Activated CD8-positive, alpha-beta T cell treated with anti-CD3 and anti-CD28 coated beads for 36 hours (primary cell): Measurements from ENCODE around the gene KCNK4. TPM values are rescaled to one million over a fixed set of nuclear protein-coding genes. Genes with fewer than 3 reads are reported as not detected.

Experiments used
- ATAC-seq: fragments of 200-7000 bp; cut with Tn5 transposase; one replicate; pipeline ENCODE4 v1.10.0; 2021; ENCODE audit warnings: mild to moderate bottlenecking, moderate library complexity
- CTCF ChIA-PET: fragments of 350-600 bp; sonication (Branson Sonifier 250); formaldehyde crosslinking; loops from one replicate; lab custom pipeline; 2021; ENCODE audit warnings: antibody characterized with exemption; lab: Charles Lee
- POLR2A ChIA-PET: fragments of 350-600 bp; sonication (Branson Sonifier 250); formaldehyde crosslinking; loops from one replicate; lab custom pipeline; 2021; ENCODE audit warnings: antibody characterized with exemption; lab: Charles Lee
- DNase-seq: peaks from one replicate; pipeline ENCODE4 v3.0.0-alpha.2; 2020
- H3K27ac Mint-ChIP-seq: one replicate; pipeline ENCODE4 v1.8.0; 2021; ENCODE audit warnings: mild to moderate bottlenecking, mixed read lengths
- H3K27me3 Mint-ChIP-seq: one replicate; pipeline ENCODE4 v1.8.0; 2021; ENCODE audit warnings: mixed read lengths
- H3K36me3 Mint-ChIP-seq: one replicate; pipeline ENCODE4 v1.8.0; 2021; ENCODE audit warnings: low read depth, mixed read lengths
- H3K4me1 Mint-ChIP-seq: one replicate; pipeline ENCODE4 v1.8.0; 2021; ENCODE audit warnings: low read depth, mixed read lengths
- H3K4me3 Mint-ChIP-seq: one replicate; pipeline ENCODE4 v1.8.0; 2021; ENCODE audit warnings: mild to moderate bottlenecking, moderate library complexity, mixed read lengths
- H3K9me3 Mint-ChIP-seq: one replicate; pipeline ENCODE4 v1.8.0; 2021; ENCODE audit warnings: mixed read lengths
- intact Hi-C: fragments of 100-400 bp; cut with micrococcal nuclease; formaldehyde crosslinking; loops from one replicate; pipeline ENCODE4 v1.10.0; 2022
- total RNA-seq, 2 experiments: library from RNA; stranded (reverse); gene quantifications; one replicate each; pipeline ENCODE4 v1.2.3, GENCODE V29; 2021
- TF ChIP-seq, protein P1 (sequence below): fragments of 200-600 bp; IDR thresholded peaks from one replicate; pipeline ENCODE4 v1.8.0; 2022; ENCODE audit warnings: antibody characterized with exemption, mild to moderate bottlenecking

Gene KCNK4
- total RNA-seq, 2 experiments from 2014 or later, result 0.23 TPM; not detected in 1

DNA sequence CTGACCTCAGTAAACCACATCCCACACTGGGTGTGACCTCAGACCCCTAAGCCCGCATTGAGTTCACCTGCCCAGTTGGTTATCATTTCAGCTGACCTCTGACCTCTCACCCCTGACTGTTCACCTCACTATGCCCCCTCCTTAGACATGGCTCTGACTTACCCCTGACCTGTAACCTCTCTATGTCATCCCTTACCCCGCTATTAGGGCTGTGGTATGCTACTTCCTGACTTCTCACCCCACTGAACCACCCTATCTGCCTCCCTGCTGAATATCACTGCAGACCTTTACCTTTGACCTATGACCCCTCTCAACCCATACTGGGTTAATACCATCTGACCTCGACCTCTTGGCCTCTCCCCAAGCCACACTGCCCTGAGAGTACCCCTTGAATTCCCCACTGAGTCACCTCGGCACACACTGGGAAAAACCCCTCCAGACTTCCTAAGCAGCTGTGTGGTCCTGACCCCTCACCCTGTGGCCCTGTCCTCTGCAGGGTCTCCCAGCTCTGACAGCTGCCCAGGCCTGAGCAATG lies 31.5 kb upstream of the KCNK4 start:
- ChIA-PET CTCF (interaction anchor here (1.6 kb wide), 1 partner anchor 24 kb away, joined by 3 read pairs; the partner anchor contains the start of gene BAD), POLR2A (interaction anchor here (0.6 to 2.7 kb wide), 3 partner anchors 9 to 74 kb away, joined by 4 to 14 read pairs (median 6); partner anchors contain the start of gene STIP1)
- no peaks in the 10 kb centered on the region for H3K27me3 Mint-ChIP-seq
- intact Hi-C loops, result no loop called here
- peak; percentile 40 for ATAC-seq
- DNase-seq, result no peak
- TF ChIP-seq, protein P1, sequence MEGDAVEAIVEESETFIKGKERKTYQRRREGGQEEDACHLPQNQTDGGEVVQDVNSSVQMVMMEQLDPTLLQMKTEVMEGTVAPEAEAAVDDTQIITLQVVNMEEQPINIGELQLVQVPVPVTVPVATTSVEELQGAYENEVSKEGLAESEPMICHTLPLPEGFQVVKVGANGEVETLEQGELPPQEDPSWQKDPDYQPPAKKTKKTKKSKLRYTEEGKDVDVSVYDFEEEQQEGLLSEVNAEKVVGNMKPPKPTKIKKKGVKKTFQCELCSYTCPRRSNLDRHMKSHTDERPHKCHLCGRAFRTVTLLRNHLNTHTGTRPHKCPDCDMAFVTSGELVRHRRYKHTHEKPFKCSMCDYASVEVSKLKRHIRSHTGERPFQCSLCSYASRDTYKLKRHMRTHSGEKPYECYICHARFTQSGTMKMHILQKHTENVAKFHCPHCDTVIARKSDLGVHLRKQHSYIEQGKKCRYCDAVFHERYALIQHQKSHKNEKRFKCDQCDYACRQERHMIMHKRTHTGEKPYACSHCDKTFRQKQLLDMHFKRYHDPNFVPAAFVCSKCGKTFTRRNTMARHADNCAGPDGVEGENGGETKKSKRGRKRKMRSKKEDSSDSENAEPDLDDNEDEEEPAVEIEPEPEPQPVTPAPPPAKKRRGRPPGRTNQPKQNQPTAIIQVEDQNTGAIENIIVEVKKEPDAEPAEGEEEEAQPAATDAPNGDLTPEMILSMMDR, result no peak
- peaks cover 14% of the 10 kb centered on the region for H3K36me3 Mint-ChIP-seq
- H3K9me3 Mint-ChIP-seq, result no peaks in the 10 kb centered on the region
- peak overlapping the region; percentile 32 for H3K27ac Mint-ChIP-seq
- peaks cover 12% of the 10 kb centered on the region for H3K4me1 Mint-ChIP-seq
- no peak overlapping the region for H3K4me3 Mint-ChIP-seq

DNA sequence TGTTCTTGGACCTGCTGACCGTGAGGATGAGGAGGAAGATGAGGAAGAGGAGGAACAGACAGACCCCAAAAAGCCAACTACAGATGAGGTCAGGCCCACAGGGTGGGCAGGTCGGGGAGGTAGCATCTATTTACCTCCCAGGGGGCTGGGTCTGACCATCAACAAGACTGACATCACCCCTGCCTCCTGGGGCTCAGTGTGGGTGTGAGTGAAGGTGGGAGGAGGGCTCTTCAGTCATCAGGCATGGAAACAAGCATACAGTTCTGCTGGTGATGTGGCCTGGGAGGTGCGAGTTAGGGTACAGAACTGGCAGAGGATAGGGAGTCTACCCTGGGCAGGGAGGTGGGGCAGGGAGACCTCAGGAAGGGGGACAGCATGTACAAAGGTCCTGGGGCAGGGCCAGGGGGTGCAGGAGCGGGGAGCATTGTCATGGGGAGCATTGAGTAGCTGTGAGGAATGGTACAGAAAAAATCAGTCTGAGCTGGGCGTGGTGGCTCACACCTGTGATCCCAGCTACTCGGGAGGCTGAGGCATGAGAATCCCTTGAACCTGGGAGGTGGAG lies 30.9 kb upstream of the KCNK4 start:
- H3K9me3 Mint-ChIP-seq, result no peaks in the 10 kb centered on the region
- no peaks in the 10 kb centered on the region for H3K27me3 Mint-ChIP-seq
- H3K4me1 Mint-ChIP-seq, result peaks cover 12% of the 10 kb centered on the region
- peak overlapping the region; percentile 32 for H3K27ac Mint-ChIP-seq
- ChIA-PET POLR2A (interaction anchor here (2.1 to 2.7 kb wide), 2 partner anchors 8 to 17 kb away, joined by 6 to 14 read pairs; no protein-coding TSS in a partner anchor), CTCF (interaction anchor here (1.8 kb wide), 1 partner anchor 9 kb away, joined by 8 read pairs; the partner anchor contains the start of gene PLCB3)
- intact Hi-C loops, result no loop called here
- no peak overlapping the region for H3K4me3 Mint-ChIP-seq
- no peak for DNase-seq
- ATAC-seq, result peak; percentile 37
- TF ChIP-seq, protein P1, result no peak
- H3K36me3 Mint-ChIP-seq, result peaks cover 14% of the 10 kb centered on the region

DNA sequence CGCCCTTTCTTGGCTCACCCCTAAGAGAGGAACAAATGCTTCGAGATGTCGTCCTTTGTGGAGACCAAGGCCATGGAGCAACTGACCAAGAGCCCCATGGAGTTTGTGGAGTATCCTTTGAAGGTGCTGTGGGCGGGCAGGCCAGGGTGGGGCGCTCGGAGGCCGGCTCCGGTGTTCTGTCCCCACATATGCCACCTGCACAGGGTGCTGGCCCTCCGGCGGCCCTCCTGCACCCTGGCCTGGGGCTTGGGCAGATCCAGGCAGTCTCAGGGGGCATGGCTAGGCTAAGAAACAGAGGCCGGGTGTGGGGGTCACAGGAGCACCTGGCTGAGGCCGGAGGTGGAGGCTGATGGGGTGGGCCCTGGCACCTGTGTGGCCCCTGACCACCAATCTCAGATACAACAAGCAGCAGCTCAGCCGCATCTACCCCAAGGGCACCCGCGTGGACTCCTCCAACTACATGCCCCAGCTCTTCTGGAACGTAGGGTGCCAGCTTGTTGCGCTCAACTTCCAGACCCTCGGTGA lies 29.5 kb upstream of the KCNK4 start:
- TF ChIP-seq, protein P1, result no peak
- Mint-ChIP-seq H3K4me3 (no peak overlapping the region), H3K36me3 (peaks cover 12% of the 10 kb centered on the region), H3K27me3 (no peaks in the 10 kb centered on the region), H3K9me3 (no peaks in the 10 kb centered on the region), H3K27ac (no peak overlapping the region), H3K4me1 (peaks cover 12% of the 10 kb centered on the region)
- ChIA-PET POLR2A (interaction anchor here (0.9 to 2.1 kb wide), 2 partner anchors 9 to 18 kb away, joined by 5 to 6 read pairs; no protein-coding TSS in a partner anchor), CTCF (interaction anchor here (1.8 kb wide), 1 partner anchor 10 kb away, joined by 8 read pairs; the partner anchor contains the start of gene PLCB3)
- DNase-seq, result no peak
- intact Hi-C loops, result no loop called here
- ATAC-seq, result no peak

DNA sequence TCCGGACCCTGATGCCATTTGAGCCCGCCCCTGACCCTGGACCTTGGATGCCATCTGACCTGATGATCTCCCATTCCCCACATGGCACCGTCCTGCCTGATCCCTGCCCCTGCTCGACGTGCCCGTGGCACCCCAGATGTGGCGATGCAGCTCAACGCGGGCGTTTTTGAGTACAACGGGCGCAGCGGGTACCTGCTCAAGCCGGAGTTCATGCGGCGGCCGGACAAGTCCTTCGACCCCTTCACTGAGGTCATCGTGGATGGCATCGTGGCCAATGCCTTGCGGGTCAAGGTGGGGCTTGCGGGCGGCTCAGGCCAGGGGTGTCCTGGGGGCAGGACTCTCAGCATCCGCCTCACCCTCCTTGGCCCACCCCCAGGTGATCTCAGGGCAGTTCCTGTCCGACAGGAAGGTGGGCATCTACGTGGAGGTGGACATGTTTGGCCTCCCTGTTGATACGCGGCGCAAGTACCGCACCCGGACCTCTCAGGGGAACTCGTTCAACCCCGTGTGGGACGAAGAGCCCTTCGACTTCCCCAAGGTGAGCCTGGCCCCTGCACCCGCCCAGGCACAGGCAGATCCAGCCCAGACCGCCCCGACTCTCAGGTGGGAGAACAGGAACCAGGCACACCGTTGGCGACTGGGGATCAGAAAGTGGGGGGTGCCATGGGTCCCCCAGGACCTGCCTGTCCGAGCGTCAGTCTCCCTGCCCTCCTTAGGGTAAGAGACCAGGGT lies 28.7 kb upstream of the KCNK4 start:
- Mint-ChIP-seq H3K9me3 (no peaks in the 10 kb centered on the region), H3K4me3 (no peak overlapping the region), H3K27me3 (no peaks in the 10 kb centered on the region), H3K27ac (no peak overlapping the region), H3K4me1 (peaks cover 12% of the 10 kb centered on the region), H3K36me3 (peaks cover 12% of the 10 kb centered on the region)
- intact Hi-C loops, result no loop called here
- CTCF ChIA-PET, result interaction anchor here (1.0 to 1.8 kb wide), 3 partner anchors 11 to 39 kb away, joined by 3 to 8 read pairs (median 4); partner anchors contain the start of gene PLCB3
- DNase-seq (no peak), ATAC-seq (no peak)
- TF ChIP-seq, protein P1, result no peak
- POLR2A ChIA-PET, result interaction anchor here (0.9 to 2.1 kb wide), 3 partner anchors 9 to 19 kb away, joined by 5 to 6 read pairs (median 5); no protein-coding TSS in a partner anchor
